SK-N-SH (cell line): ENCODE data around the gene COPS3.

Experiments used
- CTCF ChIP-seq: fragments of 200-600 bp; sonication (generic); IDR thresholded peaks from 2 replicates; pipeline ENCODE4 v1.6.1; 2017; ENCODE audit warnings: antibody characterized with exemption, mild to moderate bottlenecking, moderate library complexity
- JUND ChIP-seq: IDR thresholded peaks from 2 replicates; pipeline ENCODE4 v1.4.0; 2012
- MXI1 ChIP-seq: IDR thresholded peaks from 2 replicates; pipeline ENCODE4 v1.6.1; 2012; ENCODE audit warnings: mild to moderate bottlenecking, low read depth, low read length, improper control_type of control experiment
- POLR2AphosphoS5 ChIP-seq: IDR thresholded peaks from 2 replicates; pipeline ENCODE4 v1.6.1; 2012; ENCODE audit warnings: low read depth, low read length

- TF ChIP-seq POLR2AphosphoS5 (no peak), CTCF (no peak), JUND (no peak), MXI1 (no peak)
Measured at GRCh38 chr17:17298108-17298507, 17.1 kb upstream of the COPS3 start.
